ENCODE results near the gene EHD1. TPM values are rescaled to one million over a fixed set of nuclear protein-coding genes. Genes with fewer than 3 reads are reported as not detected.

EHD1 gene
- polyA plus RNA-seq, 1 donor (not counting 4 experiments of a cell fraction or from before 2014, with no cell fraction given), result 73.9 TPM

GRCh38 chr11:64916040-64916774, 37.8 kb upstream of the EHD1 start:
- H3K27ac ChIP-seq (ENCODE audit: control insufficient read depth, insufficient read depth, low read length), result peak overlapping the region; percentile 80
- H3K36me3 ChIP-seq (ENCODE audit: control insufficient read depth in 2 of 2, extremely low read depth in 1 of 2, insufficient read depth in 2 of 2, low read length in 2 of 2), result peaks cover 5 to 24% of the 10 kb centered on the region in 2 experiments
- DNase-seq (ENCODE audit: low read depth, low spot score) (no peak), FAIRE-seq (peak; percentile 23)
- peak overlapping the region; percentile 61 for H2AFZ ChIP-seq (ENCODE audit: control insufficient read depth, low read length)
- H3K9me3 ChIP-seq (ENCODE audit: control insufficient read depth, low read depth, low read length), result no peaks in the 10 kb centered on the region
- H3K79me2 ChIP-seq (ENCODE audit: control insufficient read depth, insufficient read depth, low read length), result peaks cover 14% of the 10 kb centered on the region
- H3K9ac ChIP-seq (ENCODE audit: control insufficient read depth, extremely low read depth, insufficient read depth, low read length), result peak overlapping the region; percentile 95
- H3K4me3 ChIP-seq (ENCODE audit: control insufficient read depth in 2 of 3, extremely low read depth in 1 of 3, insufficient read depth in 2 of 3, low read depth in 1 of 3, low read length in 3 of 3), result peak overlapping the region; percentile 71 to 83 (median 76)
- no peaks in the 10 kb centered on the region for H3K27me3 ChIP-seq (ENCODE audit: control insufficient read depth, extremely low read depth, insufficient read depth, low read length)
- no peaks in the 10 kb centered on the region for H3K9me1 ChIP-seq (ENCODE audit: control insufficient read depth, extremely low read depth, insufficient read depth, low read length)
- peak overlapping the region; percentile 96 for H3K4me2 ChIP-seq (ENCODE audit: control insufficient read depth, extremely low read depth, insufficient read depth, low read depth, low read length)
- no peak for TF ChIP-seq EZH2 (IDR thresholded peaks at IDR 0.05; ENCODE audit: low read length)
- TF ChIP-seq CTCF (optimal IDR thresholded peaks at IDR 0.05 in 1 of 3, IDR thresholded peaks at IDR 0.05 in 1 of 3, conservative IDR thresholded peaks at IDR 0.05 in 1 of 3; ENCODE audit: extremely low read depth in 1 of 3, insufficient read depth in 2 of 3, low read length in 3 of 3), result no peak
- H4K20me1 ChIP-seq (ENCODE audit: control insufficient read depth, extremely low read depth, insufficient read depth, low read length), result no peaks in the 10 kb centered on the region
- dilution Hi-C loops (cut with MboI; ENCODE audit: extremely low pct_ligation_motif_present, low sequenced_read_pairs), result no loop called here
- peaks cover 13% of the 10 kb centered on the region for H3K4me1 ChIP-seq (ENCODE audit: control insufficient read depth, extremely low read depth, insufficient read depth, low read length)

DNA sequence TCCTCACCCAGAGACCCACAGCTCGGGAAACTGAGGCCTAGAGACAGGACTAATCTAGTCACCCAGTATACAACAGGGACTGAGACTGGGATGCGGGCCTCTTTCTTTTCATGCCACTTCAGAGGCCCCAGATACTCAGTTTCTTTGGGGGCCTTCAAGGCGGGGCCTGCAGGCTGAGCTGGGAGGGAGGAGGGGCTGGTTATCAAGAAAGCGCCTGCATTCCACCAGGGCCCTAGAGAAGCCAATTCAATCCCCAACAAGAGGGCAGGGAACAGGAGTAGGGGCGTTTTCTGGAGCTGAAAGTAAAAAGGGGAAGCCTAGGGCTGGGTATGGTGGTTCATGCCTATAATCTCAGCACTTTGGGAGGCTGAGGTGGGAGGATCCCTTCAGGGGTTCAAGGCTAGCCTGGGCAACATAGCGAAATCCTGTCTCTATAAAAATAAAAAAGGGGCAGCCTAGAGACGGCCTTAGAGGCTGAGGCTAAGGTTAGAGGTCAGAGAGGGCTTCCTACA, 37.0 kb upstream of the EHD1 start:
- H3K4me1 ChIP-seq (ENCODE audit: control insufficient read depth, extremely low read depth, insufficient read depth, low read length), result peaks cover 13% of the 10 kb centered on the region
- peak overlapping the region; percentile 71 to 83 (median 76) for H3K4me3 ChIP-seq (ENCODE audit: control insufficient read depth in 2 of 3, extremely low read depth in 1 of 3, insufficient read depth in 2 of 3, low read depth in 1 of 3, low read length in 3 of 3)
- H4K20me1 ChIP-seq (ENCODE audit: control insufficient read depth, extremely low read depth, insufficient read depth, low read length), result no peaks in the 10 kb centered on the region
- H3K36me3 ChIP-seq (ENCODE audit: control insufficient read depth in 2 of 2, extremely low read depth in 1 of 2, insufficient read depth in 2 of 2, low read length in 2 of 2), result peaks cover 8 to 30% of the 10 kb centered on the region in 2 experiments
- H3K4me2 ChIP-seq (ENCODE audit: control insufficient read depth, extremely low read depth, insufficient read depth, low read depth, low read length), result peak overlapping the region; percentile 96
- H3K9me1 ChIP-seq (ENCODE audit: control insufficient read depth, extremely low read depth, insufficient read depth, low read length), result no peaks in the 10 kb centered on the region
- TF ChIP-seq EZH2 (IDR thresholded peaks at IDR 0.05; ENCODE audit: low read length), result no peak
- no peak for TF ChIP-seq CTCF (optimal IDR thresholded peaks at IDR 0.05 in 1 of 3, IDR thresholded peaks at IDR 0.05 in 1 of 3, conservative IDR thresholded peaks at IDR 0.05 in 1 of 3; ENCODE audit: extremely low read depth in 1 of 3, insufficient read depth in 2 of 3, low read length in 3 of 3)
- H3K27me3 ChIP-seq (ENCODE audit: control insufficient read depth, extremely low read depth, insufficient read depth, low read length), result no peaks in the 10 kb centered on the region
- FAIRE-seq (no peak), DNase-seq (ENCODE audit: low read depth, low spot score) (no peak)
- peak overlapping the region; percentile 95 for H3K9ac ChIP-seq (ENCODE audit: control insufficient read depth, extremely low read depth, insufficient read depth, low read length)
- dilution Hi-C loops (cut with MboI; ENCODE audit: extremely low pct_ligation_motif_present, low sequenced_read_pairs), result no loop called here
- H3K27ac ChIP-seq (ENCODE audit: control insufficient read depth, insufficient read depth, low read length), result peak overlapping the region; percentile 80
- peaks cover 14% of the 10 kb centered on the region for H3K79me2 ChIP-seq (ENCODE audit: control insufficient read depth, insufficient read depth, low read length)
- no peaks in the 10 kb centered on the region for H3K9me3 ChIP-seq (ENCODE audit: control insufficient read depth, low read depth, low read length)
- H2AFZ ChIP-seq (ENCODE audit: control insufficient read depth, low read length), result no peak overlapping the region
